Endothelial cell of umbilical vein (primary cell): ENCODE data around the gene DCLRE1A. TPM values are rescaled to one million over a fixed set of nuclear protein-coding genes. Genes with fewer than 3 reads are reported as not detected.
"Not testable (repeated sequence)": the region's sequence is repeated elsewhere in the genome, so short reads cannot be mapped to it uniquely, and the experiment has no call there.

Experiments
- BruUV-seq: library from RNA; stranded (reverse); fragments of 400-500 nt; replicated peaks from 2 replicates; lab custom pipeline; 2021; lab: Mats Ljungman, UMichigan
- CTCF ChIA-PET: fragments of 300-600, 350-600 bp; sonication (Branson Sonifier 250); formaldehyde crosslinking; loops from one replicate; lab custom pipeline; 2021; ENCODE audit warnings: antibody characterized with exemption, inconsistent platforms; lab: Charles Lee
- POLR2A ChIA-PET: fragments of 300-600, 350-600 bp; sonication (Branson Sonifier 250); formaldehyde crosslinking; loops from one replicate; lab custom pipeline; 2021; ENCODE audit warnings: antibody characterized with exemption, inconsistent platforms; lab: Charles Lee
- DNase-seq: peaks from one replicate; pipeline ENCODE4 v3.0.0-alpha.2; 2011; ENCODE audit warnings: low read depth, low spot score
- FAIRE-seq: peaks from 2 replicates; lab custom pipeline; 2011; peaks lifted over from hg19 to GRCh38; lab: Jason Lieb, UNC
- H2AFZ ChIP-seq: 2 replicates; pipeline ENCODE4 v1.6.0; 2012; ENCODE audit warnings: low read depth, low read length, control low read depth, inconsistent platforms
- H3K27ac ChIP-seq: 2 replicates; pipeline ENCODE4 v1.5.1; 2011; ENCODE audit warnings: low read depth, mild to moderate bottlenecking, control low read depth, low read length, moderate library complexity; ENCODE audit not compliant: insufficient read depth
- H3K27me3 ChIP-seq, 2 experiments: 2 replicates each; pipeline versions ENCODE4 v1.6.0 to v1.6.1; 2011; ENCODE audit warnings: low read length in 2 of 2, mixed read lengths in 1 of 2; ENCODE audit not compliant: control insufficient read depth in 2 of 2, insufficient read depth in 2 of 2
- H3K36me3 ChIP-seq, 2 experiments: 2 replicates in 1 of 2; 3 replicates in 1 of 2; pipeline ENCODE4 v1.5.1; 2011; ENCODE audit warnings: low read length in 2 of 2, mild to moderate bottlenecking in 1 of 2, moderate library complexity in 1 of 2; ENCODE audit not compliant: control insufficient read depth in 2 of 2, insufficient read depth in 2 of 2; ENCODE audit errors: extremely low read depth in 1 of 2
- H3K4me1 ChIP-seq: 3 replicates; pipeline ENCODE4 v1.5.1; 2011; ENCODE audit warnings: mild to moderate bottlenecking, low read length; ENCODE audit not compliant: control insufficient read depth, insufficient read depth; ENCODE audit errors: extremely low read depth
- H3K4me2 ChIP-seq: 2 replicates; pipeline ENCODE4 v1.6.1; 2011; ENCODE audit warnings: low read length, control low read depth, mixed read lengths; ENCODE audit not compliant: insufficient read depth
- H3K4me3 ChIP-seq, 3 experiments: fragments of 200-600 bp in 1 of 3; sonication (generic), shearing (Covaris generic) in 1 of 3; replicated peaks in 1 of 3; 2 replicates each; pipeline ENCODE4 v1.5.1; 2011 to 2016; ENCODE audit warnings: control low read depth in 3 of 3, low read length in 3 of 3, mild to moderate bottlenecking in 2 of 3, inconsistent platforms in 1 of 3, low read depth in 1 of 3, moderate library complexity in 1 of 3; ENCODE audit not compliant: insufficient read depth in 1 of 3
- H3K79me2 ChIP-seq: 2 replicates; pipeline ENCODE4 v1.6.0; 2012; ENCODE audit warnings: low read length, inconsistent platforms; ENCODE audit not compliant: control insufficient read depth, insufficient read depth
- H3K9ac ChIP-seq: replicated peaks from 2 replicates; pipeline ENCODE3; 2011; ENCODE audit warnings: low read length, control low read depth; ENCODE audit not compliant: insufficient read depth; ENCODE audit errors: extremely low read depth
- H3K9me1 ChIP-seq: replicated peaks from 3 replicates; pipeline ENCODE4 v1.6.0; 2011; ENCODE audit warnings: mild to moderate bottlenecking, low read length; ENCODE audit not compliant: control insufficient read depth, insufficient read depth; ENCODE audit errors: extremely low read depth
- H3K9me3 ChIP-seq: replicated peaks from 2 replicates; pipeline ENCODE4 v1.5.1; 2012; ENCODE audit warnings: low read length, inconsistent platforms; ENCODE audit not compliant: control insufficient read depth, insufficient read depth
- H4K20me1 ChIP-seq: replicated peaks from 2 replicates; pipeline ENCODE3; 2011; ENCODE audit warnings: mild to moderate bottlenecking, low read length; ENCODE audit not compliant: control insufficient read depth, insufficient read depth; ENCODE audit errors: extremely low read depth
- FOS ChIP-seq: IDR thresholded peaks from 2 replicates; pipeline ENCODE4 v1.6.1; 2011; ENCODE audit warnings: mild to moderate bottlenecking, low read length, moderate library complexity, borderline replicate concordance; ENCODE audit not compliant: insufficient read depth
- dilution Hi-C: fragments of 300-500 bp; cut with MboI; formaldehyde crosslinking; loops from one replicate; pipeline ENCODE4 v1.15.0; 2019; ENCODE audit warnings: low sequenced_read_pairs; ENCODE audit not compliant: extremely low pct_ligation_motif_present
- intact Hi-C: fragments of 100-400 bp; cut with micrococcal nuclease; formaldehyde crosslinking; loops from one replicate; pipeline ENCODE4 v1.10.0; 2022
- polyA plus RNA-seq, 4 experiments: library from polyadenylated mRNA; depleted of rRNA in 3 of 4; stranded (reverse) in 3 of 4; unstranded in 1 of 4; fragments of >200 nt; gene quantifications; 2 replicates each; pipeline versions ENCODE4 v1.2.1 to v1.2.3, GENCODE V29; 2011 to 2012; ENCODE audit warnings: missing spikeins in 1 of 4
- total RNA-seq: library from RNA; stranded (reverse); gene quantifications from 2 replicates; pipeline ENCODE4 v1.2.3, GENCODE V29; 2021
- TF ChIP-seq, protein P1 (sequence below), 2 donors: IDR thresholded peaks; 1 replicate in 1 of 2; 2 replicates in 1 of 2; pipeline ENCODE4 v1.5.1; 2011; ENCODE audit warnings: low read length in 2 of 2, mild to moderate bottlenecking in 2 of 2, moderate library complexity in 2 of 2, control low read depth in 1 of 2, inconsistent platforms in 1 of 2, low read depth in 1 of 2; ENCODE audit not compliant: insufficient read depth in 1 of 2; ENCODE audit errors: extremely low read depth in 1 of 2

Gene DCLRE1A
- total and polyA plus RNA-seq, 2 donors (not counting 3 experiments of a cell fraction or from before 2014, with no cell fraction given), result 3.6 to 6.7 TPM

GRCh38 chr10:113820507-113820906 is 33.4 kb downstream of the DCLRE1A start:
- TF ChIP-seq, protein P1, sequence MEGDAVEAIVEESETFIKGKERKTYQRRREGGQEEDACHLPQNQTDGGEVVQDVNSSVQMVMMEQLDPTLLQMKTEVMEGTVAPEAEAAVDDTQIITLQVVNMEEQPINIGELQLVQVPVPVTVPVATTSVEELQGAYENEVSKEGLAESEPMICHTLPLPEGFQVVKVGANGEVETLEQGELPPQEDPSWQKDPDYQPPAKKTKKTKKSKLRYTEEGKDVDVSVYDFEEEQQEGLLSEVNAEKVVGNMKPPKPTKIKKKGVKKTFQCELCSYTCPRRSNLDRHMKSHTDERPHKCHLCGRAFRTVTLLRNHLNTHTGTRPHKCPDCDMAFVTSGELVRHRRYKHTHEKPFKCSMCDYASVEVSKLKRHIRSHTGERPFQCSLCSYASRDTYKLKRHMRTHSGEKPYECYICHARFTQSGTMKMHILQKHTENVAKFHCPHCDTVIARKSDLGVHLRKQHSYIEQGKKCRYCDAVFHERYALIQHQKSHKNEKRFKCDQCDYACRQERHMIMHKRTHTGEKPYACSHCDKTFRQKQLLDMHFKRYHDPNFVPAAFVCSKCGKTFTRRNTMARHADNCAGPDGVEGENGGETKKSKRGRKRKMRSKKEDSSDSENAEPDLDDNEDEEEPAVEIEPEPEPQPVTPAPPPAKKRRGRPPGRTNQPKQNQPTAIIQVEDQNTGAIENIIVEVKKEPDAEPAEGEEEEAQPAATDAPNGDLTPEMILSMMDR (IDR thresholded peaks at IDR 0.05; ENCODE audit: extremely low read depth in 1 of 2, insufficient read depth in 1 of 2, low read depth in 1 of 2, low read length in 2 of 2), result peak in 1 of 2 donors; percentile 40
- TF ChIP-seq FOS, result no peak
- BruUV-seq, result no TSS peak
- intact Hi-C loops (no loop called here), dilution Hi-C loops (no loop called here)
- Histone ChIP-seq H3K79me2 (no peaks in the 10 kb centered on the region), H3K27ac (no peak overlapping the region), H2AFZ (no peak overlapping the region), H3K9ac (no peak overlapping the region), H3K4me2 (no peak overlapping the region), H3K36me3 (no peaks in the 10 kb centered on the region), H3K27me3 (no peaks in the 10 kb centered on the region), H4K20me1 (no peaks in the 10 kb centered on the region), H3K9me1 (no peaks in the 10 kb centered on the region), H3K9me3 (no peaks in the 10 kb centered on the region), H3K4me1 (no peaks in the 10 kb centered on the region), H3K4me3 (no peak overlapping the region)
- CTCF ChIA-PET, result interaction anchor here (1.2 kb wide), 1 partner anchor 9 kb away, joined by 4 read pairs; no protein-coding TSS in a partner anchor
- DNase-seq (peak; percentile 4), FAIRE-seq (no peak)
- POLR2A ChIA-PET, result no interaction called here

DNA sequence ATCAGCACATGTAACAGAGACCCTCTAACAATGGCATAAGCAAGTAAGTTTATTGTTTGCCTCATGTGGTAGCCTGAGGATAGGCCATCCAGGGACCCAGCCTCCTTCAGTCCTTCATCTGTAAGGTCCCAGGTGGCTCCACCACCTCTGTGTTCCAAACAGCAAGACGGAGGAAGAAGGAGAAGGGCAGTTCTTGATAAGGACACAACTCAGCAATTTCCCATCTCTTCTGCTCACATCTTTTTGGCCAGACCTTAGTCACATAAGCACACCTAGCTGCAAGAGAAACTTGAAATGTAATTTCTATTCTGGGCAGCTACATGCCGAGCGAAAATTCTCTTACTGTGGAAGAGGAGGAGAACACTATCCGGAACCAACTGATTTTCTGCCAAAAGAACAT is 33.9 kb downstream of the DCLRE1A start:
- H2AFZ ChIP-seq, result no peak overlapping the region
- H3K27me3 ChIP-seq, result no peaks in the 10 kb centered on the region
- no TSS peak for BruUV-seq
- intact Hi-C loops (no loop called here), dilution Hi-C loops (no loop called here)
- no peaks in the 10 kb centered on the region for H3K4me1 ChIP-seq
- H4K20me1 ChIP-seq, result no peaks in the 10 kb centered on the region
- H3K4me2 ChIP-seq, result no peak overlapping the region
- no peaks in the 10 kb centered on the region for H3K9me3 ChIP-seq
- no peaks in the 10 kb centered on the region for H3K9me1 ChIP-seq
- no peak overlapping the region for H3K27ac ChIP-seq
- no peaks in the 10 kb centered on the region for H3K79me2 ChIP-seq
- no peak for TF ChIP-seq FOS
- TF ChIP-seq, protein P1 (IDR thresholded peaks at IDR 0.05; ENCODE audit: extremely low read depth in 1 of 2, insufficient read depth in 1 of 2, low read depth in 1 of 2, low read length in 2 of 2), result no peak
- ChIA-PET POLR2A (no interaction called here), CTCF (no interaction called here)
- H3K36me3 ChIP-seq, result no peaks in the 10 kb centered on the region
- H3K4me3 ChIP-seq, result no peak overlapping the region
- no peak for FAIRE-seq
- H3K9ac ChIP-seq, result no peak overlapping the region
- DNase-seq, result no peak

DNA sequence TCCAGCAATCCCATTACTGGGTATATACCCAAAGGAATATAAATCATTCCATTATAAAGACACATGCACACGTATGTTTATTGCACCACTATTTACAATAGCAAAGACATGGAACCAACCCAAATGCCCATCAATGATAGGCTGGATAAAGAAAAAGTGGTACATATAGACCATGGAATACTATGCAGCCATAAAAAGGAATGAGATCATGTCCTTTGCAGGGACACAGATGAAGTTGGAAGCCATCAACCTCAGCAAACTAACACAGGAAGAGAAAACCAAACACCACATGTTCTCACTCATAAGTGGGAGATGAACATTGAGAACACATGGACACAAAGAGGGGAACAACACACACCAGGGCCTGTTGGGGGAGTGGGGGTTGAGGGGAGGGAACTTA is 39.2 kb downstream of the DCLRE1A start:
- intact Hi-C loops, H3K79me2 ChIP-seq, H3K4me2 ChIP-seq, POLR2A ChIA-PET, H3K27me3 ChIP-seq, H3K9me3 ChIP-seq, DNase-seq, CTCF ChIA-PET, H2AFZ ChIP-seq, dilution Hi-C loops, H4K20me1 ChIP-seq, FAIRE-seq, H3K27ac ChIP-seq, H3K4me3 ChIP-seq, H3K9me1 ChIP-seq, H3K36me3 ChIP-seq, H3K9ac ChIP-seq, BruUV-seq, H3K4me1 ChIP-seq: not testable (repeated sequence)
